Mesendoderm (in vitro differentiated cells): ENCODE measurements around the gene LYPD6.
A peak's percentile ranks its signal among the peaks of the same experiment; 100 is the strongest.

Source experiments
- DNase-seq: peaks from one replicate; pipeline ENCODE4 v3.0.0; 2013
- H2AK5ac ChIP-seq: 2 replicates; pipeline ENCODE4 v1.6.1; 2013; ENCODE audit warnings: low read length, inconsistent platforms
- H2BK120ac ChIP-seq: 2 replicates; pipeline ENCODE4 v1.6.1; 2013; ENCODE audit warnings: low read depth, mild to moderate bottlenecking, low read length, moderate library complexity, mixed read lengths
- H2BK15ac ChIP-seq: replicated peaks from 2 replicates; pipeline ENCODE4 v1.6.1; 2013; ENCODE audit warnings: low read depth, mild to moderate bottlenecking, moderate library complexity
- H2BK5ac ChIP-seq: 2 replicates; pipeline ENCODE4 v1.6.1; 2013; ENCODE audit warnings: low read length, inconsistent platforms
- H3K18ac ChIP-seq: 2 replicates; pipeline ENCODE4 v1.6.1; 2013; ENCODE audit warnings: mild to moderate bottlenecking, low read length, mixed read lengths
- H3K23ac ChIP-seq: one replicate; pipeline ENCODE4 v1.6.1; 2013; ENCODE audit warnings: low read length
- H3K27ac ChIP-seq: 2 replicates; pipeline ENCODE4 v1.5.1; 2013; ENCODE audit warnings: low read depth, mild to moderate bottlenecking, inconsistent platforms, low read length, moderate library complexity
- H3K27me3 ChIP-seq: 2 replicates; pipeline ENCODE4 v1.6.1; 2013; ENCODE audit warnings: low read length, control low read depth, mild to moderate bottlenecking, inconsistent platforms; ENCODE audit not compliant: insufficient read depth, poor library complexity
- H3K36me3 ChIP-seq: 2 replicates; pipeline ENCODE4 v1.6.1; 2013; ENCODE audit warnings: low read length, inconsistent platforms; ENCODE audit not compliant: control insufficient read depth, insufficient read depth
- H3K4ac ChIP-seq: one replicate; pipeline ENCODE4 v1.6.1; 2013; ENCODE audit warnings: low read depth, mild to moderate bottlenecking, low read length, moderate library complexity
- H3K4me1 ChIP-seq: 2 replicates; pipeline ENCODE4 v1.6.1; 2013; ENCODE audit warnings: low read depth, low read length, inconsistent platforms; ENCODE audit not compliant: control insufficient read depth
- H3K4me2 ChIP-seq: 2 replicates; pipeline ENCODE4 v1.6.1; 2013; ENCODE audit warnings: low read length
- H3K4me3 ChIP-seq: 2 replicates; pipeline ENCODE4 v1.5.1; 2013; ENCODE audit warnings: mild to moderate bottlenecking, low read length
- H3K56ac ChIP-seq: one replicate; pipeline ENCODE4 v1.6.1; 2013; ENCODE audit warnings: low read length
- H3K79me1 ChIP-seq: 2 replicates; pipeline ENCODE4 v1.6.1; 2013; ENCODE audit warnings: low read length, inconsistent platforms
- H3K79me2 ChIP-seq: 2 replicates; pipeline ENCODE4 v1.6.1; 2013; ENCODE audit warnings: mild to moderate bottlenecking, low read length; ENCODE audit not compliant: control insufficient read depth, insufficient read depth
- H3K9ac ChIP-seq: 2 replicates; pipeline ENCODE4 v1.6.1; 2013; ENCODE audit warnings: low read length, inconsistent platforms
- H4K5ac ChIP-seq: one replicate; pipeline ENCODE4 v1.6.1; 2013; ENCODE audit warnings: low read length
- H4K8ac ChIP-seq: one replicate; pipeline ENCODE4 v1.6.1; 2013; ENCODE audit warnings: low read depth, mild to moderate bottlenecking, control low read depth, low read length, moderate library complexity
- WGBS: extraction: QIAGEN DNeasy Blood & Tissue Kit; methylation state at CpG from one replicate; pipeline ENCODE4 v1.1.7; 2013; ENCODE audit warnings: low lambda C conversion rate, missing lambda C conversion rate; ENCODE audit not compliant: insufficient coverage; ENCODE audit errors: extremely low coverage; 5-methylcytosine and 5-hydroxymethylcytosine counted together

The LYPD6 gene

GRCh38 chr2:149348291-149348690, 17.9 kb downstream of the LYPD6 start:
- no peak overlapping the region for H3K4ac ChIP-seq
- DNase-seq: no peak
- no peak overlapping the region for H4K8ac ChIP-seq
- H3K4me3 ChIP-seq: no peak overlapping the region
- no peak overlapping the region for H3K9ac ChIP-seq
- H3K79me2 ChIP-seq: no peaks in the 10 kb centered on the region
- H3K79me1 ChIP-seq: no peaks in the 10 kb centered on the region
- H3K36me3 ChIP-seq: no peaks in the 10 kb centered on the region
- H3K27ac ChIP-seq: no peak overlapping the region
- no peak overlapping the region for H2AK5ac ChIP-seq
- no peak overlapping the region for H3K23ac ChIP-seq
- no peak overlapping the region for H4K5ac ChIP-seq
- H3K27me3 ChIP-seq: no peaks in the 10 kb centered on the region
- WGBS: no CpG with 5 or more reads among the region's 2 CpGs
- H2BK120ac ChIP-seq: no peak overlapping the region
- H3K4me2 ChIP-seq: no peak overlapping the region
- no peak overlapping the region for H2BK5ac ChIP-seq
- H3K56ac ChIP-seq: no peak overlapping the region
- H3K18ac ChIP-seq: no peak overlapping the region
- no peaks in the 10 kb centered on the region for H3K4me1 ChIP-seq
- no peak overlapping the region for H2BK15ac ChIP-seq

GRCh38 chr2:149353421-149353820, 23.0 kb downstream of the LYPD6 start:
- H3K9ac ChIP-seq: no peak overlapping the region
- no peaks in the 10 kb centered on the region for H3K79me1 ChIP-seq
- no peak overlapping the region for H2BK5ac ChIP-seq
- H3K23ac ChIP-seq: no peak overlapping the region
- WGBS: no CpG with 5 or more reads among the region's 3 CpGs
- no peak overlapping the region for H2BK15ac ChIP-seq
- no peak overlapping the region for H3K4me3 ChIP-seq
- no peaks in the 10 kb centered on the region for H3K36me3 ChIP-seq
- H4K5ac ChIP-seq: no peak overlapping the region
- H3K4ac ChIP-seq: no peak overlapping the region
- H2BK120ac ChIP-seq: no peak overlapping the region
- H3K27ac ChIP-seq: no peak overlapping the region
- H3K4me2 ChIP-seq: no peak overlapping the region
- H2AK5ac ChIP-seq: no peak overlapping the region
- no peaks in the 10 kb centered on the region for H3K27me3 ChIP-seq
- H3K79me2 ChIP-seq: no peaks in the 10 kb centered on the region
- H3K4me1 ChIP-seq: no peaks in the 10 kb centered on the region
- no peak overlapping the region for H3K18ac ChIP-seq
- no peak for DNase-seq
- H4K8ac ChIP-seq: no peak overlapping the region
- no peak overlapping the region for H3K56ac ChIP-seq

- Histone ChIP-seq H3K79me1 (no peaks in the 10 kb centered on the region), H3K4me1 (no peaks in the 10 kb centered on the region), H3K18ac (no peak overlapping the region), H2AK5ac (no peak overlapping the region), H2BK15ac (no peak overlapping the region), H3K27me3 (no peaks in the 10 kb centered on the region), H3K9ac (no peak overlapping the region), H3K23ac (no peak overlapping the region), H3K79me2 (no peaks in the 10 kb centered on the region), H3K4me2 (no peak overlapping the region), H2BK120ac (no peak overlapping the region), H3K4me3 (no peak overlapping the region), H4K8ac (no peak overlapping the region), H3K4ac (no peak overlapping the region), H3K36me3 (no peaks in the 10 kb centered on the region), H3K56ac (no peak overlapping the region), H4K5ac (no peak overlapping the region), H2BK5ac (no peak overlapping the region), H3K27ac (no peak overlapping the region)
- no CpG with 5 or more reads among the region's 4 CpGs for WGBS
- DNase-seq: no peak
Measured at GRCh38 chr2:149355716-149356422, 25.5 kb downstream of the LYPD6 start.

GRCh38 chr2:149357058-149357457, 26.7 kb downstream of the LYPD6 start:
- H3K27me3 ChIP-seq: no peaks in the 10 kb centered on the region
- H3K18ac ChIP-seq: no peak overlapping the region
- no peak overlapping the region for H2AK5ac ChIP-seq
- H3K4me3 ChIP-seq: no peak overlapping the region
- no peaks in the 10 kb centered on the region for H3K36me3 ChIP-seq
- no peak overlapping the region for H4K8ac ChIP-seq
- no peak for DNase-seq
- H4K5ac ChIP-seq: no peak overlapping the region
- no peak overlapping the region for H3K23ac ChIP-seq
- no peaks in the 10 kb centered on the region for H3K79me1 ChIP-seq
- no peak overlapping the region for H3K56ac ChIP-seq
- no peaks in the 10 kb centered on the region for H3K79me2 ChIP-seq
- H2BK15ac ChIP-seq: no peak overlapping the region
- no peak overlapping the region for H2BK5ac ChIP-seq
- no peak overlapping the region for H2BK120ac ChIP-seq
- no peaks in the 10 kb centered on the region for H3K4me1 ChIP-seq
- H3K4ac ChIP-seq: no peak overlapping the region
- H3K27ac ChIP-seq: no peak overlapping the region
- no peak overlapping the region for H3K9ac ChIP-seq
- no peak overlapping the region for H3K4me2 ChIP-seq

GRCh38 chr2:149360106-149360505, 29.7 kb downstream of the LYPD6 start:
- no peak overlapping the region for H2BK5ac ChIP-seq
- no peaks in the 10 kb centered on the region for H3K4me1 ChIP-seq
- H3K27me3 ChIP-seq: no peaks in the 10 kb centered on the region
- H3K23ac ChIP-seq: no peak overlapping the region
- no peak overlapping the region for H2BK15ac ChIP-seq
- H3K27ac ChIP-seq: no peak overlapping the region
- no peak overlapping the region for H3K9ac ChIP-seq
- H3K18ac ChIP-seq: no peak overlapping the region
- H2AK5ac ChIP-seq: no peak overlapping the region
- no peak overlapping the region for H3K4ac ChIP-seq
- no peak overlapping the region for H2BK120ac ChIP-seq
- H4K5ac ChIP-seq: no peak overlapping the region
- no peaks in the 10 kb centered on the region for H3K79me1 ChIP-seq
- peak; percentile 73 for DNase-seq
- H3K4me2 ChIP-seq: no peak overlapping the region
- H3K79me2 ChIP-seq: no peaks in the 10 kb centered on the region
- no peak overlapping the region for H3K56ac ChIP-seq
- H3K36me3 ChIP-seq: no peaks in the 10 kb centered on the region
- H3K4me3 ChIP-seq: no peak overlapping the region
- WGBS: no CpG with 5 or more reads among the region's 1 CpG
- H4K8ac ChIP-seq: no peak overlapping the region

- no peak overlapping the region for H3K4ac ChIP-seq
- no peak overlapping the region for H3K23ac ChIP-seq
- no peak overlapping the region for H3K18ac ChIP-seq
- H3K36me3 ChIP-seq: no peaks in the 10 kb centered on the region
- no peak overlapping the region for H2AK5ac ChIP-seq
- H2BK15ac ChIP-seq: no peak overlapping the region
- no peaks in the 10 kb centered on the region for H3K27me3 ChIP-seq
- no peak overlapping the region for H3K27ac ChIP-seq
- H2BK120ac ChIP-seq: no peak overlapping the region
- no peak overlapping the region for H4K5ac ChIP-seq
- no peaks in the 10 kb centered on the region for H3K79me1 ChIP-seq
- H3K79me2 ChIP-seq: no peaks in the 10 kb centered on the region
- no peak overlapping the region for H3K4me2 ChIP-seq
- peak; percentile 54 for DNase-seq
- H3K4me1 ChIP-seq: peaks cover 3% of the 10 kb centered on the region
- H2BK5ac ChIP-seq: no peak overlapping the region
- H3K56ac ChIP-seq: no peak overlapping the region
- no CpG with 5 or more reads among the region's 1 CpG for WGBS
- H3K4me3 ChIP-seq: no peak overlapping the region
- no peak overlapping the region for H3K9ac ChIP-seq
- no peak overlapping the region for H4K8ac ChIP-seq
Measured at GRCh38 chr2:149363958-149364357, 33.6 kb downstream of the LYPD6 start.
